Panc1 (cell line): ENCODE results near the gene SLC10A4.

ENCODE experiments used
- CTCF ChIP-seq: fragments of 450-650 bp; IDR thresholded peaks from 2 replicates; pipeline ENCODE4 v1.5.1; 2017; ENCODE audit warnings: mild to moderate bottlenecking
- POLR2AphosphoS5 ChIP-seq: IDR thresholded peaks from 2 replicates; pipeline ENCODE4 v1.6.1; 2012; ENCODE audit warnings: mild to moderate bottlenecking, low read depth, low read length, moderate library complexity

- TF ChIP-seq CTCF, result no peak
- no peak for TF ChIP-seq POLR2AphosphoS5
These were observed 23.6 kb downstream of the SLC10A4 start for GRCh38 chr4:48506716-48507115.
